Ramos (cell line): ENCODE measurements around the gene EFCAB8.

Experiments
- in situ Hi-C: fragments of 300-500 bp; cut with MboI; formaldehyde crosslinking; loops from one replicate; pipeline ENCODE4 v1.14.3; 2022; ENCODE audit warnings: low sequenced_read_pairs; ENCODE audit not compliant: unreplicated experiment

The EFCAB8 gene

DNA sequence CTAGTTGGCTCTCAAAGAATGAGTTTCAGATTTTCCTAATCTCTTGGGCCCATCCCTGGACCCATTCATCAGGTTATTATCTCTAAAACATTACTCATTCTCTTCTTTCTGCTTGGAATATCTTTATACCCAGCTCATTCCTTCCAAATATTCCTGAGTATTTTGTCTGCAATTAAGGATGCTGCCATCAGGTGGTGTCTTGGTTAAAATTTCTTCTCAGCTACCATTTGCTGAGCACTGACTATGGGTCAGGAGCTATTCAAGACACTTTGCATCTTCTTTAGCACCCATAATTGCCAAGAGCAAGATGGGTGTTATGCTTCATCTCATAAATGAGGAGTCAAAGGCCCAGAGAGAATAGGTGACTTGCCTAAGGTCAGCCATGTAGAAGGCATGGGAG, 137.1 kb downstream of the EFCAB8 start:
- in situ Hi-C loops: no loop called here

DNA sequence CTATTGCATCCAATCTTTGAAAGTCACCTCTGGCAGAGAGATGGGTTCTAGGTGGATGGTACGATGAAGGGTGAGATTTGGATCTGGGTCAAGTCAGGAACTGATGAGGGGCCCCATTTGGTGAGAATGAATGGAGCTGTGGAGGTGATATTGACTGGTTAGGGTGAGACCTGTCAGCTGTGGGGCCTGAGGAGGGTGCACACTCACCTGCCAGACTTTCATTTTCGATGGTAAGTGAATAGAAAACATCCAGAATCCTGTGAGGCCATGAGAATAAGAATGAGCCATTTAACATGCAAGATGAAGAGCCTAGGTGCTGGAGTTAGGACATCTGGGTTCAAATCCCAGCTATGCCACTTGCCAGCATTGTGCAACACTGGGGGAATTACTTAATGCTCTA, 138.7 kb downstream of the EFCAB8 start:
- in situ Hi-C loops: no loop called here

DNA sequence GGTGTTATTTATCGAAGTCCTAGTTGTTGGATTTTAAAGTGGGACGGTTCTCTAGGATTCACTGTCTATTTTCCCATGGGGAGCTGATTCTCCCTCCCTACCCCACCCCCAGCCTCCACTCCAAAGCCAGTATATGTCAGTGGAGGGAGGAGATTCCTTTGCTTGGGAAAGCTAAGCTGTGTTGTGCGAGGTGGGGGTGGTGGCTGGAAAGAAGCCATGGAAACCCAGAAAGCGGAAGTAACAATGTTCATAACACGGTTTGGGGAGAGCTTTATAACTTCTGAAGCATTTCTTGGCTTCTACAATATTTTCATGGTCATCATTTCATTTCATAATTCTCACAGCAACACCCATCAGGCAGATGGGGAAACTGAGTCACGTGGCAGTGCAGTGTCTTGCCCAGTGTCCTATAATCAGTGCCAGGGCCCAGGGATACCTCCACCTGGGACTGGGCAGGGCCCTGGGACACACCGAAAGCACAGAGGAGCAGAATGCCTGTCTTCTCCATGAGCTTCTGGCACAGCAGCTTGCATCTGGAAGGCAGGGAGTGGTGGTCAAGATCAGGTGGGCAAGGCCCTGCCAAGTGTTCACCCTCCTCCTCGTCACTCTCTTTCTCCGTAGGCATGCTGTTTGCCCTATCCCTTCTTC, 141.0 kb downstream of the EFCAB8 start:
- in situ Hi-C loops: no loop called here

DNA sequence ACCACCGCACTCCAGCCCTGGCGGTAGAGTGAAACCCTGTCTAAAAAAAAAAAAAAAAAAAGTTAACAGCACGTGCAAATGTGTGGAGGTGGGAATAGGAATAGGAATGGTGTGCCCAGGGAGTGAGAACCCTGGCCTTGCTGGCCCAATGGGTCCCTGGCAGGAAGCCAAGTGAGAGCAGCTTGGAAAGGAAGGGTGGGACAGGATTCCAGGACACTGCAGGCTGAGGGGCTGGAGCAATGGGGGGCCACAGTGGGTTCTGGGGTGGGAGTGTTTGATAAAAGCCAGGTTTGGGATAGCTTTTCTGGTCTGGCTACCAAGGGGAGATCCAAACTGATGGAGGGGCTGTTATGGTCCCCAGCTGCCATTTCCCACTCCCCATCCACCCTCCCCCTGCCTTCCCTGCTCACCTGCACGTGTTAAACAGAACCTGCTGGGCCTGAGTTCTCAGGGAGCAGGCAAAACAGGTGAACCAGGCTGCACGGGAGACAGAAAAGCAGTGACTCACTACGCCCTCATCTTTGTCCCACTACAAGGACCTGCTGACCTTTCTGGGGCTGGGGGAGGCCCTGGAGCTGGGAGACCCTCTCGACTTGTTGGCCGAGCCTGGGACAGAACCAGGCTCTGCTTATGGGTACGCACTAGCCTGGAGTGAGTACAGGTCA, 142.2 kb downstream of the EFCAB8 start:
- in situ Hi-C loops: no loop called here

DNA sequence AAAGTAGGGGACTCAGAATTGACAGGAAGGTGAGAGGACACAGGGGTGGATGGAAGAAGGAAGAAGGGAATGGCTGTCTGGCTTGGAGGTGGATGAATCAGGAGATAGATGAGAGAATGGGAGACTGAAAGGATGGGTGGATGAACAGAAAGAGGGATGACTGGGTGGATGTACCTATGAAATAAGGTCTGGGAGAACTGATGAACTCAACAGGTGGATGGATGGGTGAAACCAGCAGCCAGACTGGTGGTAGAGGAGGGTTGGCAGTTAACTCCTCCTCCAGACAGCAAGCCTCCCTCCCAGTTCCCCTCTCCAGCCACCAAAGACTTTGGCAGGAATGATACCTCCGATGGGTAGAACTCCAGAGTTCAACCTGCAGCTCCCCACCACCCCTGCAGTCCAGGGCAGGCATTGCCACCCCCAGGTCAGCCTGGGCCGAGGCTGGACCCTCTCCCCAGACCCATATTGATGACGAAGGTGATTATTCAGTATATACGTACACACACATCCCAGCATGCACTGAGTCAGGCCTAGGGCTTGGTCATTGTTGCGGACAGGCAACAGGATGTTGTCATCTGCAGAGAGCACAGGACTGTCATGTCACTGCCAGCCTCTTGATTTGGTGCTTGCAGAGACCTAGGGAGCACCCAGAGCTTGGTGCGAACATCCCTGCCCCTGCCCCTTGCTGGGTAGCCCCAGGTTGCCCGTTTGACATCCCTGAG, 143.5 kb downstream of the EFCAB8 start:
- in situ Hi-C loops: no loop called here

DNA sequence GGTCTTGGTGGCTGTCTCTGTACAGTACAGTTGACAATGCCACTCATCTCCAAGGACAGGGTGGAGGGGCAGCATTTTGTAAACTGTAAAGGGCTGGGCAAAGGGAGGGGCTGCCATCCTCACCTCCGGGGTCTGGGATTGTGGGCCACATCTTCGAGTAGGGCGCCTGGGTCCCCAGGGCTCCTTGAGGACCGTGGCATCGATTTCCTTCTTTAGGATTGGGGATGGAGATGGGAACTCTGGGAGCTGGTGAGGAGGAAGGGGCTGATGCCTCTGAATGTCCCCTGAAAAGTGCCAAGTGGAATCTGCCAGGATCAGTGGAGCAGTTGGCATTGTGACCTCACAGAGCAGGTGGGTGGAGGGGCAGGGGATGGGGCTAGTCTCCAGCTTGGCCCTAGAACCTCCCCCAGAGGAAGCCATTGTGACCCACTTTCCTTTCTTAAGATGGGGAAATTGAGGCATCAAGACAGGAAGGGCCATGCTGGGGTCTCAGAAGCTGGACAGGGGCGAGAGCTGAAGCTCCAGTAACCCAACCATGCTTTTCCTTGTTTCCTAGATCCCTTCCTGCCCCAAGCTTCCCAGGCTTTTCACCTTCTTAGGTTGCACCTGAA, 145.5 kb downstream of the EFCAB8 start, which contains the start of gene SUN5:
Gene SUN5 (minus strand): TSS at position 293 of the 611 bp plus-strand sequence. CDS start 93 bp downstream, at position 200.
- in situ Hi-C loops: no loop called here

DNA sequence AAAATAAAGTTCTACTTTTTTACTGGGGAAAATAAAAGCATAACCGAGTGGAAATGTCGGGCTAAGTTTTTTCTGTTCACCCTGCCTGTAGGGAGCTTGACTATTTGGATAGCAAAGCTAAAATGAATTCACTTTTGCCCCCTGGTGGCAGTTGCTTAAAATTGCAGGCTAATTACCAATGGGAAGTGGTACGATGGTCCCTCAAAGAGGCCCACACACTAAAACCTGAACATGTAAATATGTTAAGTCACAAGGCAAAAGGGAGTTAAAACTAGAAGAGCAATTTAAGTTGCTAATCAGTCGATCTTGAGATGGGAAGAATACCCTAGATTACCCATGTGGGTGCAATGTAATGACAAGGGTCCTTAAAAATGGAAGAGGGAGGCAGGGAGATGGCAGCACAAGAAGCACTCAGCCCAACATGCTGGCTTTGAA, 146.4 kb downstream of the EFCAB8 start:
- in situ Hi-C loops: no loop called here

DNA sequence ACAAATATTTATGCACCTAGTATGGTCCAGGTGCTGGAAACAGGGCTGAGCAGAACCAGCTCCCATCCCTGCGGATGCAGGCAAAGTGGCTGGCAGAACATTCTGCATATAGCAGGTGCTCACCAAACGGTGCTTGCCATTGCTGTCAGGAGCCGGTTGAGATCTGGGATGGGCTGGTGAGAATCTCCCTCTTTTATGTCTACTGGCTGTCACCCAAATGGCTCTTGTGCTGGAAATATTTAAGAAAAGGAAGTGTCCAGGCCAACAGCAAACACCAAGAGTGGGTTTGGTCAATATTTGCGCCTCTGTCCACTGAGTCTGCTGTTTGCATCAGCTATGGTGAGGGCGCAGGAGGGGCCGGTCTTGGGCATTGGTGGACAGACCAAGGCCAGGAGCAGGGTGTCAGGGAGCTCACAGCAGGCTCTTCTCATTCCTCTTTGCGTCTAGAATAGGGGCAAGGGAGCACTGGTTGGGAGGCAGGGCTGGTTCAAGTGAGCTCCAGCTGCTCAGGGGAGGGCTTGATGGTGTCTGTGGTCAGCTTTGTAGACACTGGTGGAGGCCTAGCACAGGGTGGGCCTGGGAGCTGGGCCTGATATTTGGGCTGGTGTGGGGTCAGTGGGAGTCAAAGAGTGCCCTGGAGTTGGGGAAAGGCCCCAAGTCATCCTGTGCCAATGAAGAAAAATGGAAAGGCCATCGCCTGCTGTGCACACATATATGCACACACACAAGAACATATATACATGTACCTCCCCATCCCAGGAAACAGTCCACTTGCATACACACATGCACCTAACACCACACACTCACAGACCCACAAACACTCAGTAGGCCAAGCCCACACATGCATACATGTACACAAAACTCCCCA, 147.4 kb downstream of the EFCAB8 start:
- in situ Hi-C loops: no loop called here

DNA sequence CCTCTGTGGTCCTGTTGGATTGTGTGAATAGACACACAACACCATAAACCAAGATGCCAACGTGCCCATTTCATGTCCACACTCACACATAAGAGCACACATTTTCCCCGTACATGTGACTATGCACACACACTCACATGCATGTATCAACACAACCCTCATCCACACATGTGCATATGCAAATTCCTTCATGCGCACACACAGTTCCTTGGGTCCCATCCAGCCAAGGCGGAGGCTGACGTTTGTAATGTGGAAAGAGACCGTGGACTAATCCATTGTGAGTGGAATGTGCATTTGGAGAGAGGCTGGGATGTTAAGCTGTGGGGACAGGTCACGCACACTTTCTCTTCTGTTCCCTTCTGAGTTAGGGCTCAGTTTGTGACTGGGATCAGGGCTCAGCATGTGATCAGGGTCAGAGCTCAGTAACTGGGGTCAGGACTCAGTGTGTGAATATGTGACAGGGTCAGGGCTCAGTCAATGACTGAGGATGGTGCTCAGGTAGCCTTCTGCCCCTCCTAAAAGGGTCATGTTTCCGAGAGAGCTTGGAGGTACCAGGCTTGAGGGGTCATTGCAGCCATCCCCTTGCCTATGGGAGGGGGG, 148.2 kb downstream of the EFCAB8 start:
- in situ Hi-C loops: no loop called here

DNA sequence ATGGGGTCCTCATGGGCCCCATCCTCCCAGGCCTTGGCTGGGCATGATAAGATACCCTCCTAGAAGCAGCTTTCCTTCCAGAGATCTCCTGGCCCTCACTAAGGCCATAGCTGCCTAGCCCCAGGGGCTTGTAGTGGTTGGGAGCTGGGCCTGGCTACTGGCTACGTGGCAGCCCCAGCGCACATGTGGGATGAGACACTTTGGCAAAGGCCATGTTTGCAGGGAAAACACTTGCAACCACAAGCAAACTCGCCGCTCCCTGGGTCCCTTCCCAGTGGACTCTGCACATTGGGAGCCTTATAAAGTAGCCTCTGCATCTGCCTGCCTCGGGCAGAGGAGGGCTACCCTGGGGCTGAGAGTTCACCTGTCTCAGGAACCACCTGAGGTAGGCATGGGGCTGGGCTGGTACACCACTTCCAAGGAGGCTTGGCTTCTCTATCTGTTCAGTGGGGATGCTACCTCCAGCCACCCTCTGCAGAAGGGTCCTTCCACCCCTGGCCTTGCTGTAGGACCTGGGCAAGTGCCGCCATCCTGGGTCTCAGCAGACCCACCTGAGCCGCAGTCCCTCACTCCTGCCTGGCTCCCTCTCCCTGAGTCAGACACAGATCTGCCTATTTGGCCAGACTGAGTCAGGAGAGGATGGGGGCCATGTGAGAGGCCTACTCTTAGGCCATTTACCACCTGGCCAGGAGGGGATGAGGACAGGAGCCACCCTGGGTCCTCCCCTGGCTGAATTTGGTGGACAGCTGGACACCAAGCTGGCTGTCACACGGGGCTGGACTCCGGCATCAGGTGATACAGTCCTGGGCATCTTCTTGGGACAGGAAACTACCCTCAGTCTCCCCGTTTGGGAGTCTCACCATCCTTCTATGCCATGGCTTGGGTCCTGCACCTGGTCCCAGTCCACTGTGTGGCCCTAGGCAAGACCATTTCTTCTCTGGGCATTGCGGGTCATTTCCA, 148.9 kb downstream of the EFCAB8 start, which contains the start of gene BPIFB2:
Gene BPIFB2 (plus strand): TSS at position 329 of the 960 bp plus-strand sequence. CDS start 871 bp downstream, outside the sequence.
- in situ Hi-C loops: no loop called here

DNA sequence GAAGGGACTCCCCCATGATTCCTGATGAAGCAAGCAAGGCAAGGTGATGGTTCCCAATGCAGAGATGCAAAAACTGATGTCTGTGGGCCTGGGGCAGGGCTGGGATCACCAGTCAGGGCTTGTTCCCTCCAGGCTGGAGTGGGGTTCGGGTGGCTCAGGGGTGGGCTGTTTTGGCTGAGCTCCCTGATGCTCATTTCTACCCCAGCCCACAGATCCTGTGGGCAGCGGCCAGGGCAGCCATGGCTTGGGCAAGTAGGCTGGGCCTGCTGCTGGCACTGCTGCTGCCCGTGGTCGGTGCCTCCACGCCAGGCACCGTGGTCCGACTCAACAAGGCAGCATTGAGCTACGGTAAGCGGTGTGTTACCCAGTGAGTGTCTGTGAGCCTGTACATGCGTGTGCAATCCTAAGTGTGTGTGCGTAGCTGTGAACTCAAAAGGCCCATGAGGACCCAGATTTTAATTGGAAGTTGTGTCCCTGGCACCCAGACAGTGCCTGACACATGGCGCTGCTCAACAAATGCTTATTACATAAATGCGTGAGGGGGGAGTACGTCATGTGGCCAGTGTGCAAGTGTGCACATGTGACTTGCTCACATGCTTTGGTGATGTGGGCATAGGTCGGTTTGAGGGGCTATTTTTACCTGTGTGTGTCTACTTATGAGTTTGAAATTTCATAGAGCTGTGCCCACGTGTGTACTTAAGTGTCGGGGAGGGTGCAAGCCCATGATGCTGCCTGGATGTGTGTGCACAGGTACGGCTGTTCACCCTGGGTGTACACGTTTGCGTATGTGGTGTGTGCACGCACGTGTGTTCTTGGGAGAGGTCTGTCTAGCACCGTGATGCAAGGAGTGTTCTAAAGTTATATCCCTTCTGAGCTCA, 149.9 kb downstream of the EFCAB8 start:
- in situ Hi-C loops: no loop called here

DNA sequence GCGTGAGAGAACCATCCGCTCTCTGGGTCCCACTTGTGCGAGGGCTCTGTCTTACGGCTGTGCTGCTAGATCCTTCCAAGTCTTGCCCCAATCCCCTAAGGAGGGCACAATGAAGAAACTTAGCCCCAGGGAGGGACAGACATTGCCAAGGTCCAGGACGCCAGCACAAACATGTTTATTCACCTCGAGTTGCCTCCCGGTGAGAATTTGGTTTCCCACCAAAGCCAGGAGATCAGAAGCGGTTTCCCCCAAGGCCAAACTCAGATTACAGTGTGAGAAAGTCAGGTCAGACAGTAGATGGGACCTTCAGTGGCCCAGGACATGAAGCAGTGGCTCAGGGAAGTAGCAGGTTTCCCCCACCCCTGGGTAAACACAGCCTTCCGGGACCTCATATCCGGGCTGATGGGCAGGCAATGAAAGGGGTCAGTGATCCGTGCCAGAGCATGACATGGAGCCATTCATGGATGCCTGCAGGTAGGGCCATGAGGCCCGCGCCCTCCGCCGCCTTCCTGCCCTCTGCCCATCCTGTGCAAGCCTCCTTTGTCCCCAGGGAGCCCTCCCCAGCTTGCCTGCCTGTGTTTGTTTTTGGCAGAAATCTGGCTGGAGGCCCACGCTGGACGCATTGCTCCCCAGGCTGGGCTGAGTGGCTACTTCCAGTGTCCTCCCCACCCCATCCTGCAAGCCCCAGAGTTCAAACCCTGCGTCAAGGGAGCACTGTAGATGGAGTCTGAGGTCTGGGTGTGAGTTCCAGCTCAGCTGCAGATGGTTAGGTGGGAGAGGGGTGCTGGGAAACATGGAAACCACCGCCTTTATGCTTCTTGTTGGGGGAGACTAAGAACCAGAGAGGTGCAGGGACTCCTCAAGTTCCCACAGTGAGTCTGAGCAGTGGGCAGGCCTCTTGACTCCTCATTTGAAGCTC, 150.8 kb downstream of the EFCAB8 start:
- in situ Hi-C loops: no loop called here

DNA sequence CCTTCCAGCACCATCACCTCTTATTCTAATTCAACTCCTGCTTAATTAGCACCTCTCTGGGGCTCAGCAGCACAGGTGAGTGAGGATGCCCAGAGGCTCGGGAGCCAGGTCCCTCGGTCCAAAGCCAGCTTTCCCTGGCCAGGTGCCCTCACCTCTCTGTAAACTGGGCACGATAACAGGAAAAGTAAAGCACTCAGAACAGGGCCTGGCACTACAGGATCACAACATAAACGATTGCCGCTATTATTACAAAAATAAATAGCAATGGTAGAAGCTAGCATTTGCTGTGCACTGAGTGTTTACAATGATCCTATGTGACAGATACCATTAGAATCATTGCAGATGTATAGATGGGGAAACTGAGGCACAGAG, 151.4 kb downstream of the EFCAB8 start:
- in situ Hi-C loops: no loop called here

DNA sequence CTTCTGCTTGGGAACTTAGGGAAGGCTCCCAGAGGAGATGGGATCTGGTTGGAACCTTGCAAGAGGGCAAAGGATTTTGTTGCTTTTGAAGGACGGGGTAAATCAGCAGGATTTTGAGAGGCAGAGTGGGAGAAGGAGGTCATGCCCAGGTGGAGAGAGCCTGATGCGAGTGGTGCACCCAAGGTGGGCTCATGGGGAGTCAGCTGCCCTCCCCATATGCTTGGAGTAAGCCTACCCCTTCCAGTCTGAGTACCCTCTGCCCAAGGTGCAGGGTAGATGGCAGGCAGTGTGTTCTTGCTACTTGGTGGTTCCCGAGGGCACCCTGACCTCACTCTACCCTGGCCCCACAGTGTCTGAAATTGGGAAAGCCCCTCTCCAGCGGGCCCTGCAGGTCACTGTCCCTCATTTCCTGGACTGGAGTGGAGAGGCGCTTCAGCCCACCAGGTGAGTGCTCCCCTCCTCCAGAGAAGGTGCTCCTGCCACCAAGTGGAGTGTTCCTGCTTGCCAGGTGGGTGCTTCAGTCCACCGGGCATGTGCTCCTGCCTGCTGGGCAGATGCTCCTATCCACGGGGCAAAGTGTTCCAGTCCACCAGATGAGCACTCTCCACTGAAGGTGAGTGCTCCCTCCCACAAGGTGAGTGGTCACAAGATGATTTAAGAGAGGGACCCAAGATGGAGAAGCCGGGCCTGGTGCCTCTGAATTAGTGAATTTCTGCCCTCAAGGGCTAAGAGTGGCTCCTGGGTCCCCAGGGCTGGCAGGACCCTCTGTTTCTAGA, 152.1 kb downstream of the EFCAB8 start:
- in situ Hi-C loops: no loop called here
